ENCODE measurements around the gene SERTAD3.
"Not testable (repeated sequence)": the region's sequence is repeated elsewhere in the genome, so short reads cannot be mapped to it uniquely, and the experiment has no call there.

Gene SERTAD3, protein sequence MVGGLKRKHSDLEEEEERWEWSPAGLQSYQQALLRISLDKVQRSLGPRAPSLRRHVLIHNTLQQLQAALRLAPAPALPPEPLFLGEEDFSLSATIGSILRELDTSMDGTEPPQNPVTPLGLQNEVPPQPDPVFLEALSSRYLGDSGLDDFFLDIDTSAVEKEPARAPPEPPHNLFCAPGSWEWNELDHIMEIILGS

DNA sequence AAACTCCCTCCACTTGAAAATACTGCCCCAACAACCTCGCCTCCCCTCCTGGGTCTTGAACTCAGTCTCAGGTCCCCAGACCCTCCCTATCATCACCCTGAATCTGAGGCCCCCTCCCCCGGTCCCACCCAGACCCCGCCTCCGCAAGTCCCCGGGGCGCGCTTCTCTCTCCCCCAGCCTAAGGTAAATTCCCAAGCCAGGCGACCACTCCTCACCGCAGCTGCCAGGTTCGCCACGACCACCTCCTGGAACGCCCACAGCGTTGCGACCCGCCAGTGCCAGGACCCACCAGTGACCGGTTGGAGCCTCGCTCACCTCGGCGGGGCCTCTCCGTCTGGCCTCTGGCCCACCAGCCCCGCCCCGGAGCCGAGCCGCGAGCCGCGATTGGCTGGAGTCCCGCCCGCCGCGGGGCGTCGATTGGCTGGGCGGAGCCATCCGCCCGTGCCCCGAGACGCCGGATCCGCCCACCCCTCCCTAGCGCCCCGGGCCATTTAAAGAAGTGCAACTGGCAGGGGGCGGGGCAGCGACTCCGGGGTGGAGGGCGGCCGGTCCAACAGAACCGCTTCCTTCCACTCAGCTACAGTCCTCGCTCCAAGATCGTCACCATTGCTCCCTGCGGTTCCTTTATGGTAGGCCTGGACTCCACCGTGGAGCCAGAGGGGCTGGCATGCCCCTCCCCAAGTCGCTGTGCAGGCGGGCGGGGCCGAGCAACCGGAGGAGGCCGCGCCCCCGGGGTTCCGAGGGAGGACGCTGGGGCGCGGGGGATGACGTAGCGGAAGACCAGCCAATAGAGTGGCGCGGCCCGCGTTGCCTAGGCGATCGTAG, at the start of gene SERTAD3:
TSS of gene SERTAD3 (minus strand) at position 336 of the 825 bp plus-strand sequence. CDS start 2,255 bp downstream, outside the sequence.
- DNase-seq (ENCODE audit: extremely low spot score, insufficient read length, low read depth), result no peak
- FAIRE-seq, result peak; percentile 96

DNA sequence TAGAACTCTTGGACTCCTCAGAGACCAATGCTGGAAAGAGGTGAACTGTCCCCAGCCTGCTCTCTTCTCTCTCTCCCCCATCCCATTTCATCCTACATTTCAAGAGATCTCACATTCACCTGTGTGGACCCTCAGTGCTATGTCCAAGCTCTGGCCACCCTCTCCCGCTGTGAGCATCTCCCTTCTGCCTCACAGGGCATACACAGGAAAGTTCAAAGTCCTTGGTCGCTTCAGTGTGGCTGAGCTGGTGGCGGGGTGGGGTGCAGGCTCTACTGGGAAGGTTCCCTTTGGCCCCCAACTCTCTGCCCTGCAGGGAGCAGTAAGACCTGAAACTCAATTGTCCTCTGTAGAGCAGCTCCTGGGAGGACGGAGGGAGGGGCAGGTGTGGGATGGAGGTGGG, 49.6 kb upstream of the SERTAD3 start:
- no peak for FAIRE-seq

DNA sequence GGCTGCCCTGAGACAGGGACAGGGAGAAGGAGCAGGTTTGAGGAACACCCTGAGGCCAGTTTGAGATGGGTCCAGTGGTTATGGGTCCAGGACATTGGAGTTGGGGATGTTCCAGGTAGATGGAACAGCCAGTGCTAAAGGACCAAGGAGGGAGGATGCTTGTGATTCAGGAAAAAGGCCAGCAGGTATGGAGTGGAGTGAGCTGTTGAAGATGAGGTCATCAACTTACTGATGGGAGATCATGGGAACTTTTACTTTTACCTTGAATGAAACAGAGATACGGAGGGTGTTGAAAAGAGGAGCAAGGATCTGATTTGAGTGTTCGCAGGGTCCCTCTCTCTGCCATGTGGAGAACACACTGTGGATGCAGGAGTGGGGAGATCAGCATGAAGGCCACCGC, 48.1 kb upstream of the SERTAD3 start:
- FAIRE-seq, result no peak

More for the DNA sequence above, 49.6 kb upstream of the SERTAD3 start:
- DNase-seq (ENCODE audit: extremely low spot score, insufficient read length, low read depth), result no peak

DNA sequence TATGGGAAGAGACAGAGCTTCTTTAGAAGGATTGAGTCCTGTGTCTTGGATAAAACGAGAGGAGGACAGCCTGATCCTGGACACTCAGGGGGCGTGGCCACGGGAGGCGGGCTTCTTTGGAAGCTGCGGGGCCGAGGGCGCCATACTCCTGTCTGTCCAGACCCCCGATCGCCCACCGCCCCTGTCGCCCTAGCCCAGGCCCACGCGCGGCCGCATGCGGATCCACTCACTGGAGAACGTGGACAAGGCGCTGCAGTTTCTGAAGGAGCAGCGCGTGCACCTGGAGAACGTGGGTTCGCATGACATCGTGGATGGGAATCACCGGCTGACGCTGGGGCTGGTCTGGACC, 45.7 kb upstream of the SERTAD3 start:
- FAIRE-seq, result no peak

More for the DNA sequence above, 48.1 kb upstream of the SERTAD3 start:
- DNase-seq (ENCODE audit: extremely low spot score, insufficient read length, low read depth), result no peak

GRCh38 chr19:40486017-40486416, 41.9 kb upstream of the SERTAD3 start:
- no peak for FAIRE-seq

More for the DNA sequence above, 45.7 kb upstream of the SERTAD3 start:
- DNase-seq (ENCODE audit: extremely low spot score, insufficient read length, low read depth), result no peak

DNA sequence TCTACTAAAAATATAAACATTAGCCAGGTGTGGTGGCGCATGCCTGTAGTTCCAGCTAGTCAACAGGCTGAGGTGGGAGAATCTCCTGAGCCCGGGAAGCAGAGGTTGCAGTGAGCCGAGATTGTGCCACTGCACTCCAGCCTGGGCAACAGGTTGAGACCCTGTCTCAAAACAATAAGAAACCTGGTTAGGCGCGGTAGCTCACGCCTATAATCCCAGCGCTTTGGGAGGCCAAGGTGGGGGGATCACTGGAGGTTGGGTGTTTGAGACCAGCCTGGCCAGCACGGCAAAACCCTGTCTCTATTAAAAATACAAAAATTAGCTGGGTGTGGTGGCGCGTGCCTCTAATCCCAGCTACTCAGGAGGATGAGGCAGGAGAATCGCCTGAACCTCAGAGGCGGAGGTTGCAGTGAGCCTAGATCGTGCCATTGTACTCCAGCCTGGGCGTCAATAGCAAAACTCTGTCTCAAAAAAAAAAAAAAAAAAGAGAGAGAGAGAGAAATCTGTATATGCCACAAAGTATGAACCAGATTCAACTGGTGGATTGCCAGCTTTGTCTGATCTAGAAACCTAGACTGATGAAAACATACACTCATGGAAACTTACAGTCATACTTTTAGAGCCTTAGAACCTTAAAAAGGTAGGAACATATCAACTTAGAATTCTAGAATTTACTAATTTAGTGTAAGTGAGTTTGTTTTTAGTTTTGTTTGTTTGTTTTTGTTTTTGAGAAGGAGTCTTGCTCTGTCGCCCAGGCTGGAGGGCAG, 31.9 kb upstream of the SERTAD3 start:
- FAIRE-seq; DNase-seq (ENCODE audit: extremely low spot score, insufficient read length, low read depth): not testable (repeated sequence)

More at GRCh38 chr19:40486017-40486416, 41.9 kb upstream of the SERTAD3 start:
- no peak for DNase-seq (ENCODE audit: extremely low spot score, insufficient read length, low read depth)

DNA sequence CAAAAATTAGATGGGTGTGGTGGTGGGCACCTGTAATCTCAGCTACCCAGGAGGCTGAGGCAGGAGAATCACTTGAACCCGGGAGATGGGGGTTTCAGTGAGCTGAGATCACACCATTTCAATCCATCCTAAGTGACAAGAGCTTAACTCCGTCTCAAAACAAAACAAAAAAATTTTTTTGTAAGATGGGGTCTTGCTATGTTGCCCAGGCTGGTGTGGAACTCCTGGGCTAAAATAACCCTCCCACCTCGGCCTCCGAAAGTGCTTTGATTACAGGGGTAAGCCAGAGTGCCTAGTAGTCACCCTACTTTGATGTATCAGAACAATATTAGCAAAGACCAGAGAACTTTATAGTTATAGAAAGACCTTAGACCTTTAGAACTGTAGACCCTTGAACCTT, 30.6 kb upstream of the SERTAD3 start:
- DNase-seq (ENCODE audit: extremely low spot score, insufficient read length, low read depth), result no peak
- FAIRE-seq, result no peak

GRCh38 chr19:40472516-40472915, 28.4 kb upstream of the SERTAD3 start:
- FAIRE-seq (no peak), DNase-seq (ENCODE audit: extremely low spot score, insufficient read length, low read depth) (no peak)

- no peak for DNase-seq (ENCODE audit: extremely low spot score, insufficient read length, low read depth)
- FAIRE-seq, result no peak
Observed at GRCh38 chr19:40471111-40471510, 27.0 kb upstream of the SERTAD3 start.

GRCh38 chr19:40469011-40469410, 24.9 kb upstream of the SERTAD3 start:
- FAIRE-seq, result no peak
- DNase-seq (ENCODE audit: extremely low spot score, insufficient read length, low read depth), result no peak

DNA sequence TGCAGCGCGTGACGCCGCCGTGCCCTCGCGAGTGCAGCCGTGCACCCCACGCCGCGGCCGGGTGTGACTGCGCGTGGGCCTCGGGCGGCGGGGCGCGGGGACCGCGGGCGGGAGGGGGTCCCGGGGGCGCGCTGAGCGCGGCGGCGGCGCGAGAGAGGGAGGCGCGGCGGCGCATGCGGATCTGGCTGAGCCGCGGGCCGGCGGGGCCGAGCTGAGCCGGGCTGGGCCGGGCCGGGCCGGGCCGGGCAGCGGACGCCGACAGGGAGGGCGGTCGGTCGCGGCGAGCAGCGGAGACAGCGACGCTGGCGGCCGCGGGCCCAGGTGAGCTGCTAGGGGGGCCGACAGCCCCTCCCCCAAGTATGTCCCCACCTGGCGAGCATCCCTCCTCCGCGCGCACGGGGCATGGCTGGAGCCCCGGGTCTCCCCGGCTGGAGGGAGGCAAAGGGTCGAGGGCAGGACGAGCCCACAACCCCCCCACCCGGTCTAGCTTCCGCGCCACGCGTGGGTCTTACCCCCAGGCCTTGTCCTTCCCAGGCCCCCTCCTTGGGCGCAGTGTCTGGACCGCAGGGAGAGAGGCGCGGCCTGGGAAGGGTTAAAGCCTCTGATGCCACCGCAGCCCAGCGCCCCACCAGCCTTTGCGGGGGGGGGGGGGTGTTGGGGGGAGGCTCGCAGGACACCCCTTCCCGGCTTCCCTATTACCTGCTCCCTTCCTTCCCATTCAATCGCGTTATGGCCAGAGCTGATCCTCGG, 23.0 kb upstream of the SERTAD3 start, which contains the start of gene SPTBN4:
TSS of gene SPTBN4 (plus strand) at position 17 of the 750 bp plus-strand sequence. CDS start 5,621 bp downstream, outside the sequence.
- DNase-seq (ENCODE audit: extremely low spot score, insufficient read length, low read depth) (no peak), FAIRE-seq (no peak)

DNA sequence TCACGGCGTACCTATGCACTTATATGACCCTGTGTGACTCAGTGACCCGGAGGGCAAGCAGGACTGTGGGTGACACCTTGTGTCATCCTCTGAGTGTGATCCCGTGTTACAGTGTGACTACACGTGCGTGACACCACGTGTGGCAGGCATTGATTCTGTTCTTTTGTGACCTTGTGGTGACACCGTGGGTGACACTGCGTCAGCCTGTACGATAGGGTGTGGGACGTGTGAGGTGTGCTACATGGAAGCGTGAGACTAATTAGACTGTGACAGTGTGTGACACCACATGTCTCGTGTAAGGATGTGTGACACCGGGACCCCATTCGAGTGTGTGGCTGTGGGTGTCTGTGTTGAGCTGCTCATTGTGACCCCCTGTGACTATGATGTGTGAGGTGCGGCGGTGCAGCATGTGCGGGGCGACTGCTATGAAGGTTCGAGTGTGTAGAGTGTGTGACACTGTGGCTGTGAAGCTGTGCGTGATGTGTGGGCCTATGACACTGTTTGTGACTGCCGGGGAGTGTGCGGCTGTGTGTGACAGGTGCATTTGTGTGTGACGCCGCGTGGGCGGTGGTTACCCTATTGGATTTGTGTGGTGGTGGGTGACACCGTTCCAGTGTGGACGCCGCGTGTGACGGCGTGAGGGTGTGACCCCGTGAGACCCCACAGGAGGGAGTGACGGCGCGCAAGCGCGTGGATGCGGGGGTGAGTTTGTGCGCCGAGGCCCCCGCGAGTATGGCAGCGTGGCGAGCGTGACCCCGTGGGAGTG, 22.3 kb upstream of the SERTAD3 start:
- FAIRE-seq (no peak), DNase-seq (ENCODE audit: extremely low spot score, insufficient read length, low read depth) (no peak)

GRCh38 chr19:40465557-40466218, 21.6 kb upstream of the SERTAD3 start, which contains the start of gene BLVRB:
Gene BLVRB (minus strand): TSS chr19:40465745. CDS start chr19:40465688, 57 bp downstream.
- DNase-seq (ENCODE audit: extremely low spot score, insufficient read length, low read depth), result peak; percentile 95
- peak; percentile 97 for FAIRE-seq

DNA sequence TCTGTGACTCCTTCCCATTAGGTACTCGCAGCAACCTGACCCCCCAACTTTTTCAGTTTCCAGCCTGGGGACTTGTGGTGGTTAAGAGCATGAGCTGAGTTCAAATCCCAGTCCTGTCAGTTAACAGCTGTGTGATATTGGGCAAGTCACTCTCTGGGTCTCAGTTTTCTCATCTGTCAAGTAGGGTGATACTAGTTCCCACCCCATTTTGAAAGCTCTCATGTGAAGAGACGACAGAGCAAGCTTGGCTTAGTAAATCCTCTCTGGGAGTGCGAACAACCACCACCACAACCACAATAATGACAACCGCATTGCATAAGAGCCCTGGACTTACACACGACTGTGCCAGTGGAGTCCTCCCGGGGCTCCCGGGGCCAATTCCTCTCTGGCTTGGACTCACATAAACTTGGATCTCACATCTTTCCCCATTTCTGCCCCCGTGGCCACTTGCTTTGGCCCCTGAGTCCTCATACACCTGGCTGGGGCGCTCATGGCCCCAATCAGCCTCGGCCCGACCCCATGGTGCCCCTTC, 21.0 kb upstream of the SERTAD3 start:
- DNase-seq (ENCODE audit: extremely low spot score, insufficient read length, low read depth), result no peak
- no peak for FAIRE-seq

DNA sequence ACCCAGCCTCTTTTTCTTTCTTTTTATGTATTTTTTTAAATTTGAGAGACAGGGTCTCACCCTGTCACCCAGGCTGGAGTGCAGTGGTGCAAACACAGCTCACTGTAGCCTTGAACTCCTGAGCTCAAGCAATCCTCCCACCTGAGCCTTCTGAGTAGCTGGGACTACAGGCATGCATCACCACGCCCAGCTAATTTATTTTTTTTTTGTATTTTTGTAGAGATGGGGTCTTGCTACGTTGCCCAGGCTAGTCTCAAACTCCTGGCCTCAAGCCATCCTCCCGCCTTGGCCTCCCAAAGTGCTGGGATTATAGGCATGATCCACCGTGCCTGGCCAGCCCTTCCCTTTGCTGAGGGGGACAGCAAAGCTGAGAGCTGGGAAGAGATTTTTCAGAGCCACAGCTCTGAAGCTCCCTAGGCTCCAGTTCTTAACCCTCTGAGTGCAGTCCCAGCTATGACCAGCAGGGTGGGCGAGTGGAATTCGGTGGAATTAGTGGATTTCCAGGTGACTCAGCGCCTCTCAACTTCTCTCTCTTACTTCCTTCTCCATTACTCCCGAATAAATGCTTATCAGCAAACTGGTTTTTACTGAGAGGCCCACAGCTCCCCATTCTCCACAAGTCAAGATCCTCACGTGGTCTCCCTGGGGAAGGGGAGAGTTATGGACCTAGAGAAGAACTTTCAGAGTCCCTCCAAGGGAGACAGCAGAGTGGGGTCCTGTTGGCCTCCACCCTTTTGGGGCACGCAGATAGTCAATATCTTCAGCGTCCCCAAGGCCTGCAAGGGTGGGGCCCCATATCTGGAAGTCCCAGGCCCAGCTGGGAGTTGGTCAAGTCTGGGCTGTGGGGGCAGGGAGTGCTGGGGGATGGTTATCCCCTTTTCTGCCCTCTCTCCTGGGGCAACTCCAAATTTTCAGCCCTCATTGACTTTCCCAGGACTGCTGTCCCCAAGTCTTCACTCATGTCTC, 20.2 kb upstream of the SERTAD3 start:
- peak; percentile 78 for FAIRE-seq
- DNase-seq (ENCODE audit: extremely low spot score, insufficient read length, low read depth), result no peak

- DNase-seq (ENCODE audit: extremely low spot score, insufficient read length, low read depth); FAIRE-seq: not testable (repeated sequence)
Observed at GRCh38 chr19:40463587-40464037, 19.5 kb upstream of the SERTAD3 start.

GRCh38 chr19:40461669-40462221, 17.6 kb upstream of the SERTAD3 start:
- FAIRE-seq (peak; percentile 59), DNase-seq (ENCODE audit: extremely low spot score, insufficient read length, low read depth) (no peak)
